LHCN-M2 (cell line): Measurements from ENCODE around the gene BMAL2. TPM values are rescaled to one million over a fixed set of nuclear protein-coding genes. Genes with fewer than 3 reads are reported as not detected.

Experiments
- DNase-seq: peaks from one replicate; pipeline ENCODE4 v3.0.0-alpha.2; 2012; ENCODE audit warnings: low read depth
- total RNA-seq: library from RNA; depleted of rRNA; stranded (reverse); fragments of >200 nt; gene quantifications from 2 replicates; pipeline ENCODE4 v1.2.3, GENCODE V29; 2014

The BMAL2 gene
- total RNA-seq, 1 experiment from 2014 or later: 25.1 TPM

DNA sequence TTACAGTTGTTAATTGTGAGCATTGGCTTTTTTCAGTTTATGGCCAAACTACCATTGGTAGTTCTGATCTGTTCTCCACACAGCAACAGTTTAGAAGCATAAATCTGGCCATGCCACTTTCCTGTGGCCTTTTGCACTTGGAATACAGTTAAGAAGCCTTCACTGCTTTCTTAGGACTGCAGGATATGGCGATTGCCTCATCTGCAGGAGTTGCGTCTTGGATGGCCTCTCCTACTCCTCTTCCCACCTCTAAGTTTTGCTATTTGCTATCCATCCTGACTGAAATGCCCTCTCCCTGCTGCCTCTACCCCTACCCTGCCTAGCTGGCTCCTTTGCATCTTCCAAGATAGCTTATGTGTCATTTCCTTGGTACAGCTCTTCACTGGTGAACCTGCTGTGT, 12.8 kb upstream of the BMAL2 start:
- no peak for DNase-seq

DNA sequence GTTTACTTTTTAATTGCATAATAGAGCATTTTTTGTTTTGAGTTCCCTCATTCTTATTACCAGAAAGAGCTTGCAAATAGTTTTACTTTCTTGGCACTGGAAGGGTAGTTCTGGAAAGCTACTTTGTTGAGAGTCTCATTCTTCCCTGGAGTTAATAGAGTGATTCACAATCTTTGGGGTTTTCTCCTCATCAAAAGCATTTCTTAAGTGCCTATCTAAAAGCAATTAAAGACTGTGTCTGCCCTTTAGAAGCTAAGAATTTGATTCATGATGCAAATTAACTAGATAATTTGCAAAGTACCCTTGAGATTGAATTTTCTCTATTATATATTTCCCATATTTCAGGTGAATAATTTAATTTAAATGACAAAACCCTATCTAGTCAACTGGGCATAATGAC, 8.1 kb upstream of the BMAL2 start:
- no peak for DNase-seq

- DNase-seq: no peak
Observed at GRCh38 chr12:27330846-27331245, 1.8 kb upstream of the BMAL2 start.

DNA sequence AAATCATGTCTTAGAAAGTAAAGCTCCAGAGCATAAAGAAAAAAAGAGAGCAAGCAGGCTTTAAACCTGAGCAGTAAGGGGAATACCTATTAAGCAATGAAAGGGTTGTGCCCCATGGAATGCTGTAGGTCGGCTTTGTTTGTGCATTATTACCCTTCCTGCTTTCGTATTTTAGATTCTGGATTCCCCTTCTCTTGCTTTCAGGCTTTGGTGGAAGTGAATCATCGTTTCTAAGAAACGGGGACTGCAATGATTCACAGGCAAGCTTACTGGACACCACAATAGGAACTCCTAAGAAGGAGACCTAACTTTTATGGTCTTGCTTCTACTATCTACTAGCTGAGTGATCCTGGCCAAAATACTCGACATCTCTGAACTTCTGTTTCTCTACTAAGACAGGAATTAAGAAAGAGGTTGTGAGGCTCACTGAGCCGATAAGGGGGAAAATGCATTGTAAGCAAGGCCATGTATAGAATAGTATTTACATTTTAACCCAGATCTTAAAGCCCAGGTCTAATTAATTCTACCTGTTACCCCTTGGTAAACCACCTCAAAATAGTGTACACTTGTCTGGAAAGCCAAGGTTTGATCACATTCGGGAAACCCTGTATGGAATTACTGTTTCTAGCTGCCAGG, 1.2 kb upstream of the BMAL2 start:
- DNase-seq: peak; percentile 89

DNA sequence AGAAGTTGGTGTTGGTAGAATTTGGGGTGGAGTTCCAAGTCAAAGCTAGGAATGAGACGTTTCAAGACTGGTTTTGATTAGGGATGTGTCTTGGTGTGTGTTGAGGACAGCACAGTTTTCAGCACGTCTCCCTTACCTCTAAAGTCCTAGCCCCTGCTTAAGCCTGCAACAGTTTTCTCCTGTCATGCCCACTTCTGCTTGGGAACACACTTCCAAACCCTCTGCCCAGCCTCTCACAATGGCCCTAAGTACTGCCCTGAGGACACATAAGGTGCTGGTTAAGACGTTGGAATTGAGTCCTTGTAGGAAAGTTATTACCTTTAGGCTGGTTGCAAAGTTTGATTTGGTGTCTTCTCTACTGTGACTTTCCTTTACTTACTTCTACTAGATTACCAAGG, 710 bp upstream of the BMAL2 start:
- no peak for DNase-seq

DNA sequence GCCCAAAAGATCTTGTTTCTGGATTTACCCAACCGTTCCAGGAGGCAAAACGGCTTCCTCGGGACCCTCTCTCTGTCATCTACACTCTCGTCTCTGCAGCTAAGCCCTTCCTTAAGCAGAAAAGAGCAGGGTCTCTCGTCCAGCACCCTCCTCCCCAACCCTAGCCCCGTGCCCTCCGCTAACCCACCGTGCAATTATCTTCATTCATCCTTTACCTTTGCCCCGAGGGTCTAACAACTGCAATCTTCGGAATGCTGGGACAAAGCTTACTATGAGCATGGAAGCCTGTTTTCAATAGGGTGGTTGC, 276 bp upstream of the BMAL2 start:
- DNase-seq: no peak

GRCh38 chr12:27333403-27334009, 870 bp downstream of the BMAL2 start:
- no peak for DNase-seq

DNA sequence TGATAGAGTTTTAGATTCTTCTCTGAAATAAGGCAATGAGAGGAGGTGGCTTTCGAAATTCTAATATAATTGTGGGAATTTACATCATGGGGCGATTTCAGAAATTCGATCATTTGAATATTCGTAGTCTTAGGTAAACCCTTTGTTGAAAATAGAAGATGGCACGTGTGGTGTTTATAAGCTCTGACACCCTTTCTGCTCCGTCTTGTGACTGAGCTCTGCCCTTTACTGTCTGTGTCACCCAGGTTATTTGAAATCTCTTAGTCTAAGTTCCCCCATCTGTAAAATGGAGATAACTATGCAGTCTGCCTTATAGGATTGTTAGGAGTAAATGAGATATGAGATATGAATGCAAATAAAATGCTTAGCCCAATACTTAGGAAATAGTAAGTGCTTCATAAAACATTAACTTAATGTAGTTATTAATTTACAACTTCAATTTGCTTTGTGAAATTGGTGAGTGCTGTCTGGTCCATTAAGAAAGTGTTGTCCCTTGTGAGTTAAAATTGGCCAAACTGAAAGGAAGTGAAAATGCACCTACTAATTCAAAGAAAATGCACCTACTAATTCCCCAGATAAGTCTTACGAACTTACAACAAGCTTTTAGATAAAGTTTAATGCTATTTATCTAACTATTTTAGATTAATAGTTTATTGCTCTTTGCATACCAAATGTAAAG, 1.5 kb downstream of the BMAL2 start:
- no peak for DNase-seq

DNA sequence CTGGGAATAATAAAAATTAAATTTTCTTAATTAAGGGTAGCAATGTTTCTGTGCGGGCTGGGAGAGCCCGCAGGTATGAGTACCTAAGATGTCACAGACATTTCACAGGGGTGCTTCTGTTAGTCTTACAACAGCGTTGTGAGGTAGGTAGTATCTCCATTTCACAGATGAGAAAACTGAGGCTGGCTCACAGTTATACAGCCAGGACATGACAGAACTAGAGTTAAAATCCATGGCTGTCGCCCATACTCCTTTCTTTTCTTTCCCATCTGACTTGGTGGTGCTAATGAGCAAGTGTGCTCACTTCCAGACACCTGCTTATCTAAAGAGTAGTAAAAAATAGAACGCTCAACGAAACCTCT, 2.1 kb downstream of the BMAL2 start:
- DNase-seq: no peak

- DNase-seq: no peak
Observed at GRCh38 chr12:27335364-27336281, 3.0 kb downstream of the BMAL2 start.

DNA sequence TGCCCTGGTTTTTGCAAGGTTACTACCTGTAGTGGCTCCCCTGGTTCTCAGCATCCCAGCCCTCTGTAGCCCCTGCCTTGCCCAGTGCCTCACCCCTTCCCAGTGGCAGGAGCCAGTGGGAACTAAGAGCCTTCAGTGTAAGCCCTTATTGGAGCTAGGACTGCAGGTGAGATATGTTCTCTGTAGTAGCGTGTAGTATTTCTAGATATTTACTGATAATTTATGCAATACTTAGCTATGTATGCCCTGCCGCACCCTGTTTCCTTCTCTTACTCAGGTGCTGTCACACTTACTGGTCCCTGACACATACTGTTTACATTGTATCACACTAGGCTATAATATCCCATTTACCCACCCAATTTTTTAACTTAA, 3.6 kb downstream of the BMAL2 start:
- DNase-seq: no peak

- no peak for DNase-seq
Observed at GRCh38 chr12:27337376-27337775, 4.7 kb downstream of the BMAL2 start.

- no peak for DNase-seq
Observed at GRCh38 chr12:27338473-27338872, 5.8 kb downstream of the BMAL2 start.

GRCh38 chr12:27340971-27341370, 8.3 kb downstream of the BMAL2 start:
- DNase-seq: no peak

DNA sequence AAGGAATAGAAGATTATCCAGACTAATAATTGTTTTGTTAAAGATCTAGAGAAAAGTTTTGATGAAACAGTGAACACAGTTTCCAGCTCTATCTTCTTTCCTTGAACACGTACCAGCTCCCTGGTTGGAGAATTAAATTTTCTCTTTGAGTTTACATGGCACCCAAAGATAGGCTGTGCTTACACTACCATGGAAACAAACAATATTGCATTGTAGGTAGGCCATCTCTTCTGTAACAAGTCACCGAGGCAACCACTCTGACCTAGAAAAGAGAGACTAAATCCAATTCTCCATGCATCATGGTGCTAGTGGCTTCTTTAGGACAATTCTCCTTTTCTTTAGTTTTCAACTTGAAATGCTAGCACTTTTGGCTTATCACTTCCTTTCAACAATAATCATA, 9.9 kb downstream of the BMAL2 start:
- DNase-seq: no peak

DNA sequence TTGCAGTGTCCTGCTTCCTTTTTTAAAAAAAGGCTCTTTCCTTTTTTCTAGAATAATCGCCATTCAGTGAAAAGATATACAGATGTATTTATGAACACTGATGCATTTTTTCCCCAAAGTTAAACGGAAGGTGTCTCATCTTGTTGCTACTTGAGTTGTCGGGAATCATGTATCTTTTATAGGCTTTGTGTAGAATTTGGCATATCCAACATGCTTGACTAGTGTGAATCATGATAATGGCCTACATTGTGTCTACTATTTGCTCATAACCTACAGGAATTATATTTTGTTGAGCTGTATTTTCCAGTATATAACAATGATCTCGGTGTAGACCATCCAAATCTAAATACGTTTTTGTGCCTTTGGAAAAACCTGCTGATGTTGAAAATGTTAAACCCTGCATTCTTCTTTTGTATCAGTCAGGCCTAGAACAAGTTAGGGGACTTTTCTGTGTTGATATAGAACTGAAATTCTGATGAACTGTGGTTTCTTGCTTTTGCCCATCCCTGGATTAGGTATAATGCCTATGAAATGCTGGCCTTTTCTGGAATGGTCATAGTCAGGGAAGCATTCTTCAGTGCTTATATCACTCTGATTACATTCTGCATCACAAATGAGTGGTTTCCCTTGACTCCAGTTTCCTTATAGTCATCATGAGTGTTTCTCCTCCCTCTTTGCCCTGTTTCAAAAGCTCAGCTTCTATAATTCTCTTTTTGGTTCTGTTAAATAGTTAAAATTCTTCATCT, 10.8 kb downstream of the BMAL2 start:
- DNase-seq: peak; percentile 91

DNA sequence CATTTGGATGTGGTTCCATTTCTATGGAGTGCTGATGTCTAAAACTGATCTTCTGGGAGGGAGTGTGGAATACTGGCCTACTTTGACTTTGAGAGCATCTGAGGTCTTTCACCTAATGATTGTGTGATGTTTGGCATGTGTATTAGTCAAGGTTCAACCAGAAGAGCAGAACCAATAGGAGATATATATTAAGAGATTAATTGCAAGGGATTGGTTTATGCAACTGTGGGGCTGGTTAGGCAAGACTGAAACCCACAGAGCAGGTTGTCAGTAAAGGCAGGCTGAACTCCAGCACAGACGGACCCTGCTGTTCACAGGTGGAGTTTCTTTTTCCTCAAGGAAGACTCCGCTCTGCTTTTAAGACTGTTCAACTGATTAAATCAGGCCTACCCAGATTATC, 11.6 kb downstream of the BMAL2 start:
- no peak for DNase-seq

GRCh38 chr12:27344760-27345159, 12.1 kb downstream of the BMAL2 start:
- peak; percentile 70 for DNase-seq

DNA sequence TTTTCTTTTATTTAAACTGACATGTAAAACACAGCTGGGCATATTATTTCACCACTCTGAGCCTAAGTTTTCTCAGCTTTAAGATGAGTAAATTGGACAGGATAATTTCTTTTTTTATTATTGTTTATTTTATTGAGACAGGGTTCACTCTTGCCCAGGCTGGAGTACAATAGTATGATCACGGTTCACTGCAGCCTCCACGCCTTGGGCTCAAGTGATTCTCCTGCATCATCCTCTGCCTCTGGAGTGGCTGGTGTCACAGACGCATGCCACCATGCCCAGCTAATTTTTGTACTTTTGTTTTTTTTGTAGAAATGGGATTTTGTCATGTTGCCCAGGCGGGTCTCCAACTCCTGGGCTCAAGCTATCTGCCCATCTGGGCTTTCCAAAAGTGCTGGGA, 12.7 kb downstream of the BMAL2 start:
- DNase-seq: no peak

GRCh38 chr12:27347779-27348178, 15.1 kb downstream of the BMAL2 start:
- DNase-seq: no peak

DNA sequence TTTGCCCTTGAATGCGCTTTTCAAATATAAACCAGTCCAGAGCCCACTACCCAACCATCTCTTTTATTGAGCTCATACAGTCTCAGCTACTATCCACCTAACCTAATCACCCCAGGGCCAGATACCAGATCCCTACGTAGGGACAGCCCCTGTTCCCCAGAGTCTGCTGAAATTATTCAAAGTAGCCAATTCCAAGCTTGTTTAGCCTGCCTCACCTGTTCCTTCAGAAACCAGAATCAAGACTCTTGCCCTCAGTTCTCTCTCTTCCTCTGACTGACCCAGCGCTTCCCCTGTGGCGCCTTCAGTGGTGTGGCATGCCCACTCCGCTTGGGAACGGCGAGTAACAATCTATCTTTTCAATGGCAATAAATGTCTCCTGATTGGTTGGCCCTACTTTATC, 18.8 kb downstream of the BMAL2 start:
- no peak for DNase-seq

- no peak for DNase-seq
Observed at GRCh38 chr12:27355486-27355885, 22.9 kb downstream of the BMAL2 start.
